ENCODE results near the gene SMIM30.

DNA sequence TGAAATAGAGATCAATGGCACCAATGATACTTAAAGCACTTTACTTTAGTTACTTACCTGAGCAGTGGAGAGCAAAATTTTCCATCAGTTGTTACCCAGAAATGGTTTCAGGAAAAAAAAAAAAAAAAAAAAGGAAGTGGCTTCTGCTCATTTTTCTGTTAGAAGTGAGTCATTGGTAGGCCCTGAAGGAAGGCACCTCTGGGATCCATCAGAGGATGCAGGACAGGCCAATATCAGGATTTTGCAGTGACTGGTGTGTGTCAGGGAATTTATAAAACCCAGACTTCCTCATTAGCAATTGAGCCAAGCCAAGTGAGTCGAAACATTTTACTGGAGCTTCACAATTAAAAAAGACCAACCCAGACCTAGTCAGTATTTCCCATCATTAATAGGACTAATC, 2.3 kb upstream of the SMIM30 start:
- TF ChIP-seq, protein P1, sequence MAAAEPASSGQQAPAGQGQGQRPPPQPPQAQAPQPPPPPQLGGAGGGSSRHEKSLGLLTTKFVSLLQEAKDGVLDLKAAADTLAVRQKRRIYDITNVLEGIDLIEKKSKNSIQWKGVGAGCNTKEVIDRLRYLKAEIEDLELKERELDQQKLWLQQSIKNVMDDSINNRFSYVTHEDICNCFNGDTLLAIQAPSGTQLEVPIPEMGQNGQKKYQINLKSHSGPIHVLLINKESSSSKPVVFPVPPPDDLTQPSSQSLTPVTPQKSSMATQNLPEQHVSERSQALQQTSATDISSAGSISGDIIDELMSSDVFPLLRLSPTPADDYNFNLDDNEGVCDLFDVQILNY (CRISPR knock-in tag; IDR thresholded peaks at IDR 0.05): no peak
- TF ChIP-seq, protein P2, sequence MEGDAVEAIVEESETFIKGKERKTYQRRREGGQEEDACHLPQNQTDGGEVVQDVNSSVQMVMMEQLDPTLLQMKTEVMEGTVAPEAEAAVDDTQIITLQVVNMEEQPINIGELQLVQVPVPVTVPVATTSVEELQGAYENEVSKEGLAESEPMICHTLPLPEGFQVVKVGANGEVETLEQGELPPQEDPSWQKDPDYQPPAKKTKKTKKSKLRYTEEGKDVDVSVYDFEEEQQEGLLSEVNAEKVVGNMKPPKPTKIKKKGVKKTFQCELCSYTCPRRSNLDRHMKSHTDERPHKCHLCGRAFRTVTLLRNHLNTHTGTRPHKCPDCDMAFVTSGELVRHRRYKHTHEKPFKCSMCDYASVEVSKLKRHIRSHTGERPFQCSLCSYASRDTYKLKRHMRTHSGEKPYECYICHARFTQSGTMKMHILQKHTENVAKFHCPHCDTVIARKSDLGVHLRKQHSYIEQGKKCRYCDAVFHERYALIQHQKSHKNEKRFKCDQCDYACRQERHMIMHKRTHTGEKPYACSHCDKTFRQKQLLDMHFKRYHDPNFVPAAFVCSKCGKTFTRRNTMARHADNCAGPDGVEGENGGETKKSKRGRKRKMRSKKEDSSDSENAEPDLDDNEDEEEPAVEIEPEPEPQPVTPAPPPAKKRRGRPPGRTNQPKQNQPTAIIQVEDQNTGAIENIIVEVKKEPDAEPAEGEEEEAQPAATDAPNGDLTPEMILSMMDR (IDR thresholded peaks at IDR 0.05): no peak
- TF ChIP-seq TEAD1 (CRISPR knock-in tag; IDR thresholded peaks at IDR 0.05): no peak
- no peak for TF ChIP-seq SP1 (CRISPR knock-in tag; conservative IDR thresholded peaks at IDR 0.05)
- no peak for TF ChIP-seq NFYB (CRISPR knock-in tag; conservative IDR thresholded peaks at IDR 0.05; ENCODE audit: low read depth)
- TF ChIP-seq MXD4 (CRISPR knock-in tag; IDR thresholded peaks at IDR 0.05; ENCODE audit: borderline replicate concordance): no peak
- TF ChIP-seq, protein P3, sequence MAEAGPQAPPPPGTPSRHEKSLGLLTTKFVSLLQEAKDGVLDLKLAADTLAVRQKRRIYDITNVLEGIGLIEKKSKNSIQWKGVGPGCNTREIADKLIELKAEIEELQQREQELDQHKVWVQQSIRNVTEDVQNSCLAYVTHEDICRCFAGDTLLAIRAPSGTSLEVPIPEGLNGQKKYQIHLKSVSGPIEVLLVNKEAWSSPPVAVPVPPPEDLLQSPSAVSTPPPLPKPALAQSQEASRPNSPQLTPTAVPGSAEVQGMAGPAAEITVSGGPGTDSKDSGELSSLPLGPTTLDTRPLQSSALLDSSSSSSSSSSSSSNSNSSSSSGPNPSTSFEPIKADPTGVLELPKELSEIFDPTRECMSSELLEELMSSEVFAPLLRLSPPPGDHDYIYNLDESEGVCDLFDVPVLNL (CRISPR knock-in tag; IDR thresholded peaks at IDR 0.05; ENCODE audit: borderline replicate concordance, low read depth): no peak
- TF ChIP-seq, protein P4, sequence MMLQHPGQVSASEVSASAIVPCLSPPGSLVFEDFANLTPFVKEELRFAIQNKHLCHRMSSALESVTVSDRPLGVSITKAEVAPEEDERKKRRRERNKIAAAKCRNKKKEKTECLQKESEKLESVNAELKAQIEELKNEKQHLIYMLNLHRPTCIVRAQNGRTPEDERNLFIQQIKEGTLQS (CRISPR knock-in tag; conservative IDR thresholded peaks at IDR 0.05): no peak
- no peak for TF ChIP-seq PRRX2 (CRISPR knock-in tag; IDR thresholded peaks at IDR 0.05)
